ENCODE data around the gene PRKN.

DNA sequence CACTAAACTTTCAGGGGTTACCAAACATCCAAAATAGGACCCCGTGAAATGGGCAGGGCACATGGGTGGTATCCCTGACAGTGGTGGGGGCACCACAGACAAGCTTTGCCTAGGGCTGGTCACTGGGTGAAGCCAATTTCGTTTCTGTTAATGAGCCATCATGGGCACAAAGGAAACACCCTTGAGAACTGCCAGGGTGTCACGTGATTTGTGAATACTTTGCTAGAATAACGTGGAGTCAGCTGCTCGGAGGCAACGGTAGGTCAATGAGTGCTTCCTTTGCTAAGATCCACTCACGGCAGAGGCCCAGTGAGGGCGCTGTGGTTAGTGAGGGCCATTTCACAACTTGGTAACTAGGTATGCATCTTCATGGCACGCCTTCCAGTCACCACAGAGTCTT lies 1366.0 kb downstream of the PRKN start:
- TF ChIP-seq, protein P1, sequence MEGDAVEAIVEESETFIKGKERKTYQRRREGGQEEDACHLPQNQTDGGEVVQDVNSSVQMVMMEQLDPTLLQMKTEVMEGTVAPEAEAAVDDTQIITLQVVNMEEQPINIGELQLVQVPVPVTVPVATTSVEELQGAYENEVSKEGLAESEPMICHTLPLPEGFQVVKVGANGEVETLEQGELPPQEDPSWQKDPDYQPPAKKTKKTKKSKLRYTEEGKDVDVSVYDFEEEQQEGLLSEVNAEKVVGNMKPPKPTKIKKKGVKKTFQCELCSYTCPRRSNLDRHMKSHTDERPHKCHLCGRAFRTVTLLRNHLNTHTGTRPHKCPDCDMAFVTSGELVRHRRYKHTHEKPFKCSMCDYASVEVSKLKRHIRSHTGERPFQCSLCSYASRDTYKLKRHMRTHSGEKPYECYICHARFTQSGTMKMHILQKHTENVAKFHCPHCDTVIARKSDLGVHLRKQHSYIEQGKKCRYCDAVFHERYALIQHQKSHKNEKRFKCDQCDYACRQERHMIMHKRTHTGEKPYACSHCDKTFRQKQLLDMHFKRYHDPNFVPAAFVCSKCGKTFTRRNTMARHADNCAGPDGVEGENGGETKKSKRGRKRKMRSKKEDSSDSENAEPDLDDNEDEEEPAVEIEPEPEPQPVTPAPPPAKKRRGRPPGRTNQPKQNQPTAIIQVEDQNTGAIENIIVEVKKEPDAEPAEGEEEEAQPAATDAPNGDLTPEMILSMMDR (IDR thresholded peaks at IDR 0.05) = no peak
- no peak for TF ChIP-seq POLR2AphosphoS5 (IDR thresholded peaks at IDR 0.05)
